ENCODE results near the gene FMNL3. TPM values are rescaled to one million over a fixed set of nuclear protein-coding genes. Genes with fewer than 3 reads are reported as not detected.
A peak's percentile ranks its signal among the peaks of the same experiment; 100 is the strongest.
"Not testable (repeated sequence)": the region's sequence is repeated elsewhere in the genome, so short reads cannot be mapped to it uniquely, and the experiment has no call there.

The FMNL3 gene
- 16.4 and 16.6 TPM in 2 replicates for total RNA-seq (2014; rRNA removed; shearing (Covaris generic))

- peak; percentile 76 for DNase-seq (ENCODE audit: low spot score)
Observed at GRCh38 chr12:49707128-49707811, at the start of gene FMNL3. Gene FMNL3 (minus strand): TSS chr12:49707405. CDS start chr12:49707180, 225 bp downstream.

GRCh38 chr12:49750996-49751393 is 43.8 kb upstream of the FMNL3 start:
- no peak for DNase-seq (ENCODE audit: low spot score)

GRCh38 chr12:49750027-49750995 is 43.1 kb upstream of the FMNL3 start:
- no peak for DNase-seq (ENCODE audit: low spot score)

- no peak for DNase-seq (ENCODE audit: low spot score)
Observed at GRCh38 chr12:49748800-49749199, 41.6 kb upstream of the FMNL3 start.

- no peak for DNase-seq (ENCODE audit: low spot score)
Observed at GRCh38 chr12:49748306-49748705, 41.1 kb upstream of the FMNL3 start.

- DNase-seq (ENCODE audit: low spot score), result no peak
Observed at GRCh38 chr12:49744363-49744885, 37.2 kb upstream of the FMNL3 start.

- peak; percentile 78 for DNase-seq (ENCODE audit: low spot score)
Observed at GRCh38 chr12:49741882-49742620, 34.8 kb upstream of the FMNL3 start.

- peak; percentile 99 for DNase-seq (ENCODE audit: low spot score)
Observed at GRCh38 chr12:49740930-49741881, 34.0 kb upstream of the FMNL3 start, which contains the start of gene TMBIM6. Gene TMBIM6 (plus strand): TSS chr12:49741557. CDS start chr12:49752494, 10,937 bp downstream.

- DNase-seq (ENCODE audit: low spot score), result not testable (repeated sequence)
Observed at GRCh38 chr12:49740277-49740676, 33.1 kb upstream of the FMNL3 start.

- DNase-seq (ENCODE audit: low spot score), result peak; percentile 58
Observed at GRCh38 chr12:49738721-49739120, 31.5 kb upstream of the FMNL3 start.

- DNase-seq (ENCODE audit: low spot score), result not testable (repeated sequence)
Observed at GRCh38 chr12:49734900-49735299, 27.7 kb upstream of the FMNL3 start.

GRCh38 chr12:49733219-49734017 is 26.2 kb upstream of the FMNL3 start:
- no peak for DNase-seq (ENCODE audit: low spot score)

GRCh38 chr12:49730568-49731101 is 23.4 kb upstream of the FMNL3 start:
- no peak for DNase-seq (ENCODE audit: low spot score)

- DNase-seq (ENCODE audit: low spot score), result no peak
Observed at GRCh38 chr12:49730050-49730449, 22.8 kb upstream of the FMNL3 start.

- no peak for DNase-seq (ENCODE audit: low spot score)
Observed at GRCh38 chr12:49728446-49728845, 21.2 kb upstream of the FMNL3 start.

GRCh38 chr12:49721355-49721754 is 14.2 kb upstream of the FMNL3 start:
- not testable (repeated sequence) for DNase-seq (ENCODE audit: low spot score)

- no peak for DNase-seq (ENCODE audit: low spot score)
Observed at GRCh38 chr12:49720214-49720613, 13.0 kb upstream of the FMNL3 start.

GRCh38 chr12:49717800-49718199 is 10.6 kb upstream of the FMNL3 start:
- not testable (repeated sequence) for DNase-seq (ENCODE audit: low spot score)

- DNase-seq (ENCODE audit: low spot score), result no peak
Observed at GRCh38 chr12:49716553-49716952, 9.3 kb upstream of the FMNL3 start.

Measured in A172 (cell line).